OCI-LY3 (cell line): Measurements from ENCODE around the gene ARHGAP10.

Source experiments
- CTCF ChIP-seq: fragments of 200-600, 300-600 bp; sonication (generic); IDR thresholded peaks from 2 replicates; pipeline ENCODE4 v1.5.1; 2014; ENCODE audit warnings: antibody characterized with exemption, low read length, low read depth
- EZH2phosphoT487 ChIP-seq: fragments of 200-600 bp; shearing (Covaris generic); IDR thresholded peaks from 2 replicates; pipeline ENCODE4 v1.6.1; 2018; ENCODE audit warnings: antibody characterized with exemption, mixed run types, low read depth

- TF ChIP-seq CTCF: no peak
- no peak for TF ChIP-seq EZH2phosphoT487
These were observed 369.3 kb downstream of the ARHGAP10 start for GRCh38 chr4:148101235-148101634.
